ENCODE results near the gene GPC5.

GRCh38 chr13:91809161-91809560, 410.7 kb downstream of the GPC5 start:
- TF ChIP-seq EZH2 (IDR thresholded peaks at IDR 0.05; ENCODE audit: insufficient read depth, poor library complexity, severe bottlenecking) (no peak), EZH2phosphoT487 (IDR thresholded peaks at IDR 0.05; ENCODE audit: insufficient read depth, low read depth) (no peak)

Measured in GM23248 (cell line).